ACC112 (cell line): Measurements from ENCODE around the gene C5orf63.
A peak's percentile ranks its signal among the peaks of the same experiment; 100 is the strongest.
"Not testable (repeated sequence)": the region's sequence is repeated elsewhere in the genome, so short reads cannot be mapped to it uniquely, and the experiment has no call there.

ENCODE experiments used
- H2AFZ ChIP-seq: fragments of 200-600 bp; sonication (generic); one replicate; pipeline ENCODE4 v1.6.0; 2017; ENCODE audit warnings: antibody characterized with exemption, low read length; ENCODE audit not compliant: unreplicated experiment
- H3K27ac ChIP-seq: fragments of 200-600 bp; sonication (generic); 2 replicates; pipeline ENCODE4 v1.5.1; 2014; ENCODE audit warnings: low read depth, mild to moderate bottlenecking, antibody characterized with exemption, low read length, moderate library complexity
- H3K27me3 ChIP-seq: fragments of 200-600 bp; sonication (generic); 2 replicates; pipeline ENCODE4 v1.6.1; 2014; ENCODE audit warnings: mild to moderate bottlenecking, antibody characterized with exemption, low read length, moderate library complexity, mixed read lengths; ENCODE audit not compliant: insufficient read depth
- H3K36me3 ChIP-seq: fragments of 200-600 bp; sonication (generic); 2 replicates; pipeline ENCODE4 v1.6.1; 2016; ENCODE audit warnings: mild to moderate bottlenecking, antibody characterized with exemption, low read length, moderate library complexity, mixed read lengths; ENCODE audit not compliant: insufficient read depth
- H3K4me1 ChIP-seq: fragments of 200-600 bp; sonication (generic); one replicate; pipeline ENCODE4 v1.6.1; 2016; ENCODE audit warnings: low read length, mixed read lengths; ENCODE audit not compliant: insufficient read depth, unreplicated experiment, control insufficient read depth
- H3K4me3 ChIP-seq: fragments of 200-600 bp; sonication (generic); 2 replicates; pipeline ENCODE4 v1.5.1; 2014; ENCODE audit warnings: mild to moderate bottlenecking, low read depth, low read length
- H3K79me2 ChIP-seq: fragments of 200-600 bp; sonication (generic); one replicate; pipeline ENCODE4 v1.6.0; 2016; ENCODE audit warnings: low read length; ENCODE audit not compliant: control insufficient read depth, unreplicated experiment, insufficient read depth

C5orf63 gene

GRCh38 chr5:127019928-127020327 lies 53.4 kb downstream of the C5orf63 start:
- Histone ChIP-seq H3K4me3 (no peak overlapping the region), H3K79me2 (no peaks in the 10 kb centered on the region), H3K27ac (no peak overlapping the region), H3K4me1 (no peaks in the 10 kb centered on the region), H3K36me3 (no peaks in the 10 kb centered on the region), H2AFZ (no peak overlapping the region), H3K27me3 (no peaks in the 10 kb centered on the region)

- H3K27ac ChIP-seq, H3K36me3 ChIP-seq, H3K79me2 ChIP-seq, H3K4me3 ChIP-seq, H3K27me3 ChIP-seq, H2AFZ ChIP-seq: not testable (repeated sequence)
- H3K4me1 ChIP-seq = peaks cover 22% of the 10 kb centered on the region
Observed at GRCh38 chr5:127016722-127017121, 56.6 kb downstream of the C5orf63 start.

GRCh38 chr5:127015716-127016115 lies 57.6 kb downstream of the C5orf63 start:
- Histone ChIP-seq H3K27me3 (no peaks in the 10 kb centered on the region), H3K27ac (no peak overlapping the region), H2AFZ (no peak overlapping the region), H3K4me1 (peaks cover 31% of the 10 kb centered on the region), H3K79me2 (no peaks in the 10 kb centered on the region), H3K4me3 (no peak overlapping the region), H3K36me3 (no peaks in the 10 kb centered on the region)

GRCh38 chr5:127014573-127014972 lies 58.7 kb downstream of the C5orf63 start:
- peaks cover 36% of the 10 kb centered on the region for H3K4me1 ChIP-seq
- no peaks in the 10 kb centered on the region for H3K79me2 ChIP-seq
- no peak overlapping the region for H3K27ac ChIP-seq
- no peaks in the 10 kb centered on the region for H3K27me3 ChIP-seq
- H3K4me3 ChIP-seq = no peak overlapping the region
- H3K36me3 ChIP-seq = no peaks in the 10 kb centered on the region
- H2AFZ ChIP-seq = no peak overlapping the region

- peaks cover 36% of the 10 kb centered on the region for H3K4me1 ChIP-seq
- no peaks in the 10 kb centered on the region for H3K79me2 ChIP-seq
- H3K4me3 ChIP-seq = peak overlapping the region; percentile 60
- no peaks in the 10 kb centered on the region for H3K27me3 ChIP-seq
- H3K36me3 ChIP-seq = no peaks in the 10 kb centered on the region
- peak overlapping the region; percentile 5; the same call in 1 of the 2 replicates for H3K27ac ChIP-seq
- H2AFZ ChIP-seq = peak overlapping the region; percentile 72
Observed at GRCh38 chr5:127013407-127013806, 59.9 kb downstream of the C5orf63 start.

GRCh38 chr5:127012916-127013315 lies 60.4 kb downstream of the C5orf63 start:
- peak overlapping the region; percentile 60 for H3K4me3 ChIP-seq
- H3K27me3 ChIP-seq = no peaks in the 10 kb centered on the region
- no peaks in the 10 kb centered on the region for H3K79me2 ChIP-seq
- H3K27ac ChIP-seq = peak overlapping the region; percentile 5; the same call in 1 of the 2 replicates
- H2AFZ ChIP-seq = peak overlapping the region; percentile 72
- peaks cover 36% of the 10 kb centered on the region for H3K4me1 ChIP-seq
- H3K36me3 ChIP-seq = no peaks in the 10 kb centered on the region

- Histone ChIP-seq H3K27me3 (no peaks in the 10 kb centered on the region), H3K27ac (no peak overlapping the region), H3K79me2 (no peaks in the 10 kb centered on the region), H2AFZ (no peak overlapping the region), H3K36me3 (no peaks in the 10 kb centered on the region), H3K4me3 (no peak overlapping the region), H3K4me1 (peaks cover 36% of the 10 kb centered on the region)
Observed at GRCh38 chr5:127011961-127012644, 61.2 kb downstream of the C5orf63 start.

- H3K27ac ChIP-seq = no peak overlapping the region
- no peaks in the 10 kb centered on the region for H3K36me3 ChIP-seq
- peak overlapping the region; percentile 44 for H2AFZ ChIP-seq
- H3K79me2 ChIP-seq = no peaks in the 10 kb centered on the region
- H3K4me1 ChIP-seq = peaks cover 36% of the 10 kb centered on the region
- H3K27me3 ChIP-seq = no peaks in the 10 kb centered on the region
- no peak overlapping the region for H3K4me3 ChIP-seq
Observed at GRCh38 chr5:127011153-127011552, 62.1 kb downstream of the C5orf63 start.

- Histone ChIP-seq H3K4me3 (no peak overlapping the region), H3K27ac (no peak overlapping the region), H3K27me3 (no peaks in the 10 kb centered on the region), H3K36me3 (no peaks in the 10 kb centered on the region), H3K79me2 (no peaks in the 10 kb centered on the region), H2AFZ (no peak overlapping the region), H3K4me1 (peaks cover 36% of the 10 kb centered on the region)
Observed at GRCh38 chr5:127010362-127010761, 62.9 kb downstream of the C5orf63 start.

GRCh38 chr5:127009784-127010183 lies 63.5 kb downstream of the C5orf63 start:
- peaks cover 36% of the 10 kb centered on the region for H3K4me1 ChIP-seq
- H3K79me2 ChIP-seq = no peaks in the 10 kb centered on the region
- no peak overlapping the region for H3K4me3 ChIP-seq
- H3K27ac ChIP-seq = no peak overlapping the region
- no peaks in the 10 kb centered on the region for H3K36me3 ChIP-seq
- H3K27me3 ChIP-seq = no peaks in the 10 kb centered on the region
- H2AFZ ChIP-seq = no peak overlapping the region

- no peaks in the 10 kb centered on the region for H3K27me3 ChIP-seq
- no peak overlapping the region for H3K27ac ChIP-seq
- H3K4me1 ChIP-seq = peaks cover 30% of the 10 kb centered on the region
- no peak overlapping the region for H3K4me3 ChIP-seq
- H2AFZ ChIP-seq = no peak overlapping the region
- H3K79me2 ChIP-seq = no peaks in the 10 kb centered on the region
- H3K36me3 ChIP-seq = no peaks in the 10 kb centered on the region
Observed at GRCh38 chr5:127008300-127008975, 64.9 kb downstream of the C5orf63 start.
